NCI-H446 treated with DMSO at 0.1 percent for 48 hours (cell line): ENCODE measurements around the gene MEOX1.

Experiments used
- DNase-seq: peaks from one replicate; lab custom pipeline; 2025; lab: John Stamatoyannopoulos, UW

The MEOX1 gene

DNA sequence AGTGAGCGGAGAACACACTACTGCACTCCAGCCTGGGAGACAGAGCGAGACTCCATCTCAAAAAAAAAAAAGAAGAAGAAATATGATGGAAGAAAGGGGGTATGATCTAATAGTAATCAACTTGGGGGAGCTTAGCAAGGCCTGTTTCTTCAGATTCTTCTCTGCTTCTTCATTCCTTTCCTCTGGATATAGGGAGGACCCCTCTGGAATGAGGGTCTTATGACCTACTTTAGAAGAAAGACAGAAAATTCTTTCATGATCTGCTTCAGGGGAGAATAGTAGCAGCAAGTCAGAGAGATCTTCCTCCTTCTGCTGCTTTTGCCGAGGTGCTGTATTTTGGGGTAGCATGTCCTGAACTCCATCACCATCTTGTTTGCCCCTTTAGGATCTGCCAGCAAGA is 70.7 kb downstream of the MEOX1 start:
- no peak for DNase-seq
